GM12801 (cell line): ENCODE results near the gene CRP.

Experiments used
- TF ChIP-seq, protein P1 (sequence below): IDR thresholded peaks from one replicate; pipeline ENCODE4 v1.5.1; 2011; ENCODE audit warnings: control low read depth; ENCODE audit not compliant: insufficient read length; ENCODE audit errors: extremely low read depth

Gene CRP

DNA sequence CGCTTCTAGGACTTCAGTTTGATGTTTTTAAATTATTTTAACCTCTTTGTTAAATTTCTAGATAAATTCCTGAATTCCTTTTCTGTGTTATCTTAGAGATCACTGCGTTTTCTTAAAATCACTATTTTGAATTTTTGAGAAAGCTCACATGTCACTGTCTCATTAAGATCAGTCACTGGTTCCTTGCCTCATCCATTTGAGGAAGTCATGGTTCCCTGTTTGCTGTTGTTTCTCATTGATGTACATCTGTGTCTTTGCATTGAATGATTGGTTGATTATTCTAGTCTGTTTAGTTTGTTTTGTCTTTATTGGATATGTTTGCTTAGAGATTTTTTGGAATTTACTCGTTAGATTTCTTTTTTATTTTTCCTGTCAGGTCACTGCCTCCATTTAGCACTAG, 50.1 kb downstream of the CRP start:
- TF ChIP-seq, protein P1, sequence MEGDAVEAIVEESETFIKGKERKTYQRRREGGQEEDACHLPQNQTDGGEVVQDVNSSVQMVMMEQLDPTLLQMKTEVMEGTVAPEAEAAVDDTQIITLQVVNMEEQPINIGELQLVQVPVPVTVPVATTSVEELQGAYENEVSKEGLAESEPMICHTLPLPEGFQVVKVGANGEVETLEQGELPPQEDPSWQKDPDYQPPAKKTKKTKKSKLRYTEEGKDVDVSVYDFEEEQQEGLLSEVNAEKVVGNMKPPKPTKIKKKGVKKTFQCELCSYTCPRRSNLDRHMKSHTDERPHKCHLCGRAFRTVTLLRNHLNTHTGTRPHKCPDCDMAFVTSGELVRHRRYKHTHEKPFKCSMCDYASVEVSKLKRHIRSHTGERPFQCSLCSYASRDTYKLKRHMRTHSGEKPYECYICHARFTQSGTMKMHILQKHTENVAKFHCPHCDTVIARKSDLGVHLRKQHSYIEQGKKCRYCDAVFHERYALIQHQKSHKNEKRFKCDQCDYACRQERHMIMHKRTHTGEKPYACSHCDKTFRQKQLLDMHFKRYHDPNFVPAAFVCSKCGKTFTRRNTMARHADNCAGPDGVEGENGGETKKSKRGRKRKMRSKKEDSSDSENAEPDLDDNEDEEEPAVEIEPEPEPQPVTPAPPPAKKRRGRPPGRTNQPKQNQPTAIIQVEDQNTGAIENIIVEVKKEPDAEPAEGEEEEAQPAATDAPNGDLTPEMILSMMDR: no peak

DNA sequence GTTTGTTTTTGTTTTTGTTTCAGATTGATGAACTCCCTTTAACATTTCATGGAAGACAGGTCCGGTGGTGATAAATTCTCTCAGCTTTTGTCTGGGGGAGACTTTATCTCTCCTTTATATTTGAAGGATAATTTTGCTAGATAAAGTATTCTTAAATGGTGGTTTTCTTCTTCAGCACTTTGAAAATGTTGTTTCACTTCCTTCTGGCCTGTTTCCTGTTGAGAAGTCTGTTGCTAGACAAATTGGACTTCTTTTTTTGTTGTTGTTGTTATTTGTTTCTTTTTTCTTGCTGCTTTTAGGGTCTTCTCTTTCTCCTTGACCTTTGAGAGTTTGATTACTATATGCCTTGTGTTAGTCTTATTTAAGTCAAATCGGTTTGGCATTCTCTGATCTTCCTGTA, 50.8 kb downstream of the CRP start:
- TF ChIP-seq, protein P1: no peak
